K562 (cell line): Measurements from ENCODE around the gene OR10H2. TPM values are rescaled to one million over a fixed set of nuclear protein-coding genes. Genes with fewer than 3 reads are reported as not detected.

Experiments
- ATAC-seq: fragments of 200-7000 bp; cut with Tn5 transposase; 3 replicates; pipeline ENCODE4 v1.9.1; 2020; ENCODE audit warnings: moderate library complexity
- BruUV-seq: library from RNA; stranded (reverse); fragments of 400-500 nt; replicated peaks from 2 replicates; lab custom pipeline; 2021; lab: Mats Ljungman, UMichigan
- CTCF ChIA-PET: fragments of 300-600 bp; formaldehyde crosslinking; extraction: SDS; loops from one replicate; lab custom pipeline; 2021; ENCODE audit warnings: low intra/inter-chr PET ratio; lab: Yijun Ruan, JAX
- POLR2A ChIA-PET: fragments of 300-600, 350-650 bp; sonication (Branson Sonifier 250); formaldehyde crosslinking; extraction: SDS; loops from one replicate; lab custom pipeline; 2021; ENCODE audit warnings: antibody characterized with exemption, inconsistent platforms; lab: Yijun Ruan, JAX
- DNase-seq, 4 experiments: peaks; one replicate each; pipeline versions ENCODE4 v3.0.0 to v3.0.0-alpha.2; 2011 to 2018; ENCODE audit warnings: low spot score in 3 of 4, mixed read lengths in 3 of 4; ENCODE audit errors: extremely low read depth in 1 of 4
- FAIRE-seq: peaks from 2 replicates; lab custom pipeline; 2011; peaks lifted over from hg19 to GRCh38; lab: Jason Lieb, UNC
- H2AFZ ChIP-seq: 2 replicates; pipeline ENCODE4 v1.6.0; 2011; ENCODE audit warnings: low read depth, low read length, control low read depth, inconsistent platforms
- H3K27ac ChIP-seq: fragments of 200-600 bp; 3 replicates; pipeline ENCODE4 v1.8.0; 2011; ENCODE audit warnings: low read depth, mild to moderate bottlenecking, control low read depth, inconsistent platforms, low read length, moderate library complexity, mixed read lengths; ENCODE audit errors: extremely low read depth
- H3K27me3 ChIP-seq, 2 experiments: fragments of 300-600 bp in 1 of 2; 2 replicates in 1 of 2; 3 replicates in 1 of 2; pipeline versions ENCODE4 v1.6.0 to v1.8.0; 2011; ENCODE audit warnings: inconsistent platforms in 2 of 2, low read length in 2 of 2, mild to moderate bottlenecking in 1 of 2, mixed read lengths in 1 of 2, moderate library complexity in 1 of 2; ENCODE audit not compliant: control insufficient read depth in 2 of 2, insufficient read depth in 2 of 2
- H3K36me3 ChIP-seq: fragments of 300-600 bp; 3 replicates; pipeline ENCODE4 v1.8.0; 2011; ENCODE audit warnings: mild to moderate bottlenecking, low read length, inconsistent platforms; ENCODE audit not compliant: control insufficient read depth, insufficient read depth
- H3K4me1 ChIP-seq, 2 experiments: fragments of 200-600 bp in 1 of 2; replicated peaks in 1 of 2; 2 replicates in 1 of 2; 3 replicates in 1 of 2; pipeline versions ENCODE4 v1.5.1 to v1.8.0; 2011; ENCODE audit warnings: inconsistent platforms in 2 of 2, low read length in 2 of 2, mild to moderate bottlenecking in 1 of 2, mixed read lengths in 1 of 2, moderate library complexity in 1 of 2; ENCODE audit not compliant: control insufficient read depth in 2 of 2, insufficient read depth in 2 of 2
- H3K4me2 ChIP-seq: 2 replicates; pipeline ENCODE4 v1.6.1; 2011; ENCODE audit warnings: low read length, control low read depth, inconsistent platforms, mixed read lengths; ENCODE audit not compliant: insufficient read depth
- H3K4me3 ChIP-seq: fragments of 200-600 bp; sonication (generic), shearing (Covaris generic); 2 replicates; pipeline ENCODE4 v1.5.1; 2016; ENCODE audit warnings: control low read depth, inconsistent platforms
- H3K79me2 ChIP-seq: fragments of 200-600 bp; 3 replicates; pipeline ENCODE4 v1.8.0; 2011; ENCODE audit warnings: low read length, inconsistent platforms; ENCODE audit not compliant: control insufficient read depth, insufficient read depth
- H3K9ac ChIP-seq, 2 experiments: 2 replicates each; pipeline versions ENCODE4 v1.6.0 to v1.6.1; 2011; ENCODE audit warnings: low read depth in 2 of 2, low read length in 2 of 2, control low read depth in 1 of 2, inconsistent platforms in 1 of 2, mild to moderate bottlenecking in 1 of 2, mixed read lengths in 1 of 2; ENCODE audit not compliant: insufficient read depth in 1 of 2
- H3K9me1 ChIP-seq: one replicate; pipeline ENCODE4 v1.6.0; 2011; ENCODE audit warnings: inconsistent platforms, mild to moderate bottlenecking, low read length, moderate library complexity; ENCODE audit not compliant: control insufficient read depth, insufficient read depth
- H3K9me3 ChIP-seq: replicated peaks from 2 replicates; pipeline ENCODE4 v1.5.1; 2011; ENCODE audit warnings: low read depth, low read length, inconsistent platforms; ENCODE audit not compliant: control insufficient read depth, insufficient read depth
- H4K20me1 ChIP-seq: replicated peaks from 2 replicates; pipeline ENCODE4 v1.6.1; 2011; ENCODE audit warnings: low read length, inconsistent platforms, mixed read lengths; ENCODE audit not compliant: control insufficient read depth, insufficient read depth
- CBX5 ChIP-seq: IDR thresholded peaks from 2 replicates; pipeline ENCODE4 v1.6.1; 2014; ENCODE audit warnings: low read depth, borderline replicate concordance
- E2F6 ChIP-seq, 2 experiments: IDR thresholded peaks; 2 replicates each; pipeline ENCODE4 v1.6.1; 2011; ENCODE audit warnings: borderline replicate concordance in 1 of 2, control low read depth in 1 of 2, low read depth in 1 of 2, low read length in 1 of 2, mild to moderate bottlenecking in 1 of 2, mixed read lengths in 1 of 2, moderate library complexity in 1 of 2; ENCODE audit not compliant: insufficient read depth in 1 of 2, insufficient read length in 1 of 2, poor library complexity in 1 of 2, severe bottlenecking in 1 of 2; ENCODE audit errors: extremely low read depth in 1 of 2
- EHMT2 ChIP-seq: fragments of 450-650 bp; IDR thresholded peaks from 2 replicates; pipeline ENCODE4 v1.6.1; 2018; ENCODE audit warnings: antibody characterized with exemption
- ESRRB ChIP-seq: fragments of 250-450 bp; sonication (Bioruptor Pico); IDR thresholded peaks from 2 replicates; pipeline ENCODE4 v1.5.0; 2020; ENCODE audit warnings: mild to moderate bottlenecking, moderate library complexity, borderline replicate concordance
- FUS ChIP-seq: fragments of 200-400 bp; formaldehyde crosslinking; optimal IDR thresholded peaks from 2 replicates; pipeline ENCODE3; 2017; ENCODE audit warnings: low read depth, low read length
- MIER1 ChIP-seq: fragments of 450-650 bp; IDR thresholded peaks from 2 replicates; pipeline ENCODE4 v1.6.1; 2016; ENCODE audit warnings: antibody characterized with exemption, mild to moderate bottlenecking, low read depth
- RFX5 ChIP-seq: IDR thresholded peaks from 2 replicates; pipeline ENCODE4 v1.6.1; 2011; ENCODE audit warnings: low read depth, mild to moderate bottlenecking, improper control_type of control experiment, low read length
- SIN3B ChIP-seq: fragments of 450-650 bp; IDR thresholded peaks from 2 replicates; pipeline ENCODE4 v1.6.1; 2017; ENCODE audit warnings: low read depth, mild to moderate bottlenecking, moderate library complexity
- SREBF1 ChIP-seq: fragments of 150-350 bp; IDR thresholded peaks from 2 replicates; pipeline ENCODE4 v1.6.1; 2014; ENCODE audit warnings: antibody characterized with exemption, low read depth, low read length, borderline replicate concordance
- TCF15 ChIP-seq: fragments of 250-450 bp; sonication (Bioruptor Pico); IDR thresholded peaks from 2 replicates; pipeline ENCODE4 v1.8.0; 2022; ENCODE audit warnings: moderate library complexity, mild to moderate bottlenecking, inconsistent platforms
- TFAM ChIP-seq: fragments of 250-450 bp; sonication (Bioruptor Pico); conservative IDR thresholded peaks from 2 replicates; pipeline ENCODE4 v1.5.0; 2021; ENCODE audit warnings: mild to moderate bottlenecking, moderate library complexity
- ZBTB7A ChIP-seq: IDR thresholded peaks from 2 replicates; pipeline ENCODE4 v1.6.1; 2011; ENCODE audit warnings: low read depth, mild to moderate bottlenecking, low read length, moderate library complexity, borderline replicate concordance; ENCODE audit not compliant: control insufficient read depth
- ZNF212 ChIP-seq: fragments of 450-650 bp; formaldehyde crosslinking; IDR thresholded peaks from 2 replicates; pipeline ENCODE4 v1.4.0; 2020; ENCODE audit warnings: mild to moderate bottlenecking
- WGBS: fragments of 100-300 bp; shearing (Covaris generic); methylation state at CpG from one replicate; pipeline ENCODE4 v1.1.6; 2016; ENCODE audit warnings: low coverage, mixed read lengths; ENCODE audit not compliant: insufficient coverage; ENCODE audit errors: missing lambda C conversion rate; 5-methylcytosine and 5-hydroxymethylcytosine counted together
- in situ Hi-C: fragments of 300-500 bp; cut with MboI; formaldehyde crosslinking; loops from 4 replicates; pipeline ENCODE4 v1.15.0; 2018; ENCODE audit warnings: inconsistent platforms, mixed read lengths
- intact Hi-C: fragments of 100-400 bp; cut with micrococcal nuclease; formaldehyde crosslinking; loops from 2 replicates; pipeline ENCODE4 v1.14.2; 2022
- polyA plus RNA-seq, 8 experiments: library from polyadenylated mRNA; depleted of rRNA in 4 of 8; stranded (reverse) in 5 of 8; unstranded in 3 of 8; fragments of >200 nt; fragmentation: Nextera tagmentation in 2 of 8; fragmentation: Illumina TruSeq in 1 of 8; extraction: Ambion mirVana in 2 of 8; extraction: Trizol in 1 of 8; gene quantifications; 2 replicates each; pipeline versions ENCODE4 v1.2.1 to v1.2.3, GENCODE V29; 2011 to 2014; ENCODE audit warnings: inconsistent platforms in 1 of 8, missing spikeins in 1 of 8
- total RNA-seq, 7 experiments: library from RNA; depleted of rRNA in 6 of 7; stranded (reverse); fragments of >200 nt in 6 of 7; fragmentation: Illumina TruSeq in 2 of 7; extraction: Trizol in 2 of 7; gene quantifications; 2 replicates each; pipeline versions ENCODE4 v1.2.1 to v1.2.3, GENCODE V29; 2011 to 2021; ENCODE audit warnings: low replicate concordance in 1 of 7
- TF ChIP-seq, protein P1 (sequence below): fragments of 450-650 bp; IDR thresholded peaks from 2 replicates; pipeline ENCODE4 v1.6.1; 2016

OR10H2 gene
- total and polyA plus RNA-seq, 9 of the 15 experiments (the other 6 are each of a cell fraction or from before 2014, with no cell fraction given) = not detected

DNA sequence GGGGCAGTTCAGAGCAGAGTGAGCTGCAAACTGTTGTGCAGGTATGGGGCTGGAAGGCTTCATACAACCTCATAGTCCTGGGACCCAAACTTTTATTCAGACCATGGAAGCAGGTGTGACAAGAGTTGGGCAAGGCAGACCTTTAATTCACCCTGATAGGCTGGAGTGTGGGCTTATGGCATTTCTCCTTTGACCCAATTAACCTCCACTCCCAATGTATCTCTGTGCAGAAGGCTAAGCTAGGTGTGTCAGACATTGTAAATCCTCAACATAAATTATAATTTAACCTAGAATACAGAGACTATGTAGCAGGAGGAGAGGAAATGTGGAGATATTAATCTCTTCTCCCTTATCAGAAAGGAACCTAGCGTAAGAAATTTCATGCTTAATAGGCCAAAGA is 12.2 kb upstream of the OR10H2 start:
- BruUV-seq = no TSS peak
- CTCF ChIA-PET = no interaction called here

GRCh38 chr19:15717809-15718208 is 10.0 kb upstream of the OR10H2 start:
- FAIRE-seq (no peak), DNase-seq (peak in 1 of 4 experiments; percentile 24), ATAC-seq (no peak)
- Histone ChIP-seq H3K4me2 (no peak overlapping the region), H2AFZ (no peak overlapping the region), H3K36me3 (no peaks in the 10 kb centered on the region), H3K4me1 (peaks cover 0 to under 1% of the 10 kb centered on the region in 2 experiments; a peak in 1 of 5 replicates), H3K9me3 (no peaks in the 10 kb centered on the region), H3K79me2 (no peaks in the 10 kb centered on the region), H4K20me1 (no peaks in the 10 kb centered on the region; the same call in 1 of the 2 replicates), H3K9ac (no peak overlapping the region), H3K4me3 (no peak overlapping the region), H3K27ac (no peak overlapping the region), H3K27me3 (peaks cover 0 to 1% of the 10 kb centered on the region in 2 experiments; a peak in 2 of 5 replicates), H3K9me1 (no peaks in the 10 kb centered on the region)
- in situ Hi-C loops (no loop called here), intact Hi-C loops (no loop called here)
- ChIA-PET CTCF (no interaction called here), POLR2A (no interaction called here)
- no TSS peak for BruUV-seq
- WGBS = 2% methylated on average over 6 of the region's 6 CpGs
- TF ChIP-seq ZBTB7A (peak; percentile 28; the same call in 1 of the 2 replicates), EHMT2 (peak; percentile 80), TFAM (CRISPR knock-in tag) (no peak), SIN3B (no peak), MIER1 (peak; percentile 82; the same call in 1 of the 2 replicates), E2F6 (IDR thresholded peaks at IDR 0.05; ENCODE audit: borderline replicate concordance in 1 of 2, extremely low read depth in 1 of 2, insufficient read depth in 1 of 2, insufficient read length in 1 of 2, low read depth in 1 of 2, low read length in 1 of 2, poor library complexity in 1 of 2, severe bottlenecking in 1 of 2) (no peak), ZNF212 (CRISPR knock-in tag) (no peak), ESRRB (CRISPR knock-in tag) (no peak), TCF15 (CRISPR knock-in tag) (no peak)
- TF ChIP-seq, protein P1, sequence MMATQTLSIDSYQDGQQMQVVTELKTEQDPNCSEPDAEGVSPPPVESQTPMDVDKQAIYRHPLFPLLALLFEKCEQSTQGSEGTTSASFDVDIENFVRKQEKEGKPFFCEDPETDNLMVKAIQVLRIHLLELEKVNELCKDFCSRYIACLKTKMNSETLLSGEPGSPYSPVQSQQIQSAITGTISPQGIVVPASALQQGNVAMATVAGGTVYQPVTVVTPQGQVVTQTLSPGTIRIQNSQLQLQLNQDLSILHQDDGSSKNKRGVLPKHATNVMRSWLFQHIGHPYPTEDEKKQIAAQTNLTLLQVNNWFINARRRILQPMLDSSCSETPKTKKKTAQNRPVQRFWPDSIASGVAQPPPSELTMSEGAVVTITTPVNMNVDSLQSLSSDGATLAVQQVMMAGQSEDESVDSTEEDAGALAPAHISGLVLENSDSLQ = no peak

More for the DNA sequence above, 12.2 kb upstream of the OR10H2 start:
- POLR2A ChIA-PET = no interaction called here
- Histone ChIP-seq H3K27ac (no peak overlapping the region), H3K36me3 (no peaks in the 10 kb centered on the region), H3K4me1 (no peaks in the 10 kb centered on the region), H3K9me3 (no peaks in the 10 kb centered on the region), H3K4me3 (no peak overlapping the region), H2AFZ (no peak overlapping the region), H3K9ac (no peak overlapping the region), H3K27me3 (no peaks in the 10 kb centered on the region), H4K20me1 (no peaks in the 10 kb centered on the region; the same call in 1 of the 2 replicates), H3K4me2 (no peak overlapping the region), H3K79me2 (no peaks in the 10 kb centered on the region), H3K9me1 (no peaks in the 10 kb centered on the region)
- 0% methylated on average over 1 of the region's 1 CpG for whole genome bisulfite sequencing
- ATAC-seq = no peak
- DNase-seq = no peak
- intact Hi-C loops = no loop called here
- in situ Hi-C loops = no loop called here
- FAIRE-seq = no peak
- TF ChIP-seq SREBF1 = no peak
- TF ChIP-seq RFX5 = no peak
- no peak for TF ChIP-seq FUS
- no peak for TF ChIP-seq CBX5
